ENCODE measurements around the gene SYT10. TPM values are rescaled to one million over a fixed set of nuclear protein-coding genes. Genes with fewer than 3 reads are reported as not detected.
"Not testable (repeated sequence)": the region's sequence is repeated elsewhere in the genome, so short reads cannot be mapped to it uniquely, and the experiment has no call there.

Gene SYT10
- total RNA-seq, 1 donor from 2014 or later: 1.2 TPM

DNA sequence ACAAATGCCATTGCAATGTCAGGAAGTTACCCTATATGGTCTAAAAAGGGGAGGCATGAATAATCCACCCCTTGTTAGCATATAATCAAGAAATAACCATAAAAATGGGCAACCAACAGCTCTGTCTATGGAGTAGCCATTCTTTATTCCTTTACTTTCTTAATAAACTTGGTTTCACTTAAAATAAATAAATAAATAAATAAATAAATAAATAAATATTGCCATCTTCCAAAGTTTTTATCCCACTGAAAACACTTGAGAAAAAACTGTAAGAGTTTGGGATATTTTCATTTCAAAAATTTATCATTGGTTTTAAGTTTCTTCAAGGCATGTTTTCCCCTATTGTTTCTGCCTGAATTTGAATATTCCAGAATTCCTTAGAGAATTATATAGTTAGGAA, 89.8 kb downstream of the SYT10 start:
- H3K4me2 ChIP-seq (ENCODE audit: low read length): no peak overlapping the region
- H3K79me2 ChIP-seq (ENCODE audit: insufficient read depth, low read length): no peaks in the 10 kb centered on the region
- Mint-ChIP-seq H3K4me1 (ENCODE audit: low read depth, unreplicated experiment) (no peaks in the 10 kb centered on the region), H3K9me3 (ENCODE audit: unreplicated experiment) (peaks cover 8% of the 10 kb centered on the region), H3K27ac (ENCODE audit: unreplicated experiment) (no peak overlapping the region), H3K36me3 (ENCODE audit: low read depth, unreplicated experiment) (no peaks in the 10 kb centered on the region), H3K27me3 (ENCODE audit: low read depth, unreplicated experiment) (no peaks in the 10 kb centered on the region), H3K4me3 (ENCODE audit: unreplicated experiment) (no peak overlapping the region)
- no peaks in the 10 kb centered on the region for H3K4me1 ChIP-seq (ENCODE audit: insufficient read depth, low read length)
- FAIRE-seq (no peak), DNase-seq (ENCODE audit: low read depth) (no peak)
- TF ChIP-seq EZH2 (IDR thresholded peaks at IDR 0.05; ENCODE audit: insufficient read depth, low read length) (no peak), CTCF (IDR thresholded peaks at IDR 0.05; ENCODE audit: insufficient read depth, low read depth, low read length) (no peak)
- H3K9me3 ChIP-seq (ENCODE audit: insufficient read depth, low read depth, low read length): peaks cover 3% of the 10 kb centered on the region
- no peak overlapping the region for H3K4me3 ChIP-seq (ENCODE audit: insufficient read depth, low read depth, low read length)
- H3K27me3 ChIP-seq (ENCODE audit: insufficient read depth, low read length): no peaks in the 10 kb centered on the region
- H4K20me1 ChIP-seq (ENCODE audit: insufficient read depth, low read length): no peaks in the 10 kb centered on the region
- H2AFZ ChIP-seq (ENCODE audit: low read depth, low read length): no peak overlapping the region
- H3K36me3 ChIP-seq (ENCODE audit: insufficient read depth, low read length): no peaks in the 10 kb centered on the region
- H3K9ac ChIP-seq (ENCODE audit: low read length): no peak overlapping the region
- no peak overlapping the region for H3K27ac ChIP-seq (ENCODE audit: low read depth, low read length)

- H3K4me1 ChIP-seq (ENCODE audit: insufficient read depth, low read length); H3K9me3 Mint-ChIP-seq (ENCODE audit: unreplicated experiment); H3K27ac ChIP-seq (ENCODE audit: low read depth, low read length); H2AFZ ChIP-seq (ENCODE audit: low read depth, low read length); H3K9me3 ChIP-seq (ENCODE audit: insufficient read depth, low read depth, low read length); H3K27ac Mint-ChIP-seq (ENCODE audit: unreplicated experiment); H3K27me3 Mint-ChIP-seq (ENCODE audit: low read depth, unreplicated experiment); H3K27me3 ChIP-seq (ENCODE audit: insufficient read depth, low read length); H3K4me1 Mint-ChIP-seq (ENCODE audit: low read depth, unreplicated experiment); H3K4me2 ChIP-seq (ENCODE audit: low read length); H3K36me3 Mint-ChIP-seq (ENCODE audit: low read depth, unreplicated experiment); H3K4me3 Mint-ChIP-seq (ENCODE audit: unreplicated experiment); H3K9ac ChIP-seq (ENCODE audit: low read length); H4K20me1 ChIP-seq (ENCODE audit: insufficient read depth, low read length); FAIRE-seq; DNase-seq (ENCODE audit: low read depth); H3K4me3 ChIP-seq (ENCODE audit: insufficient read depth, low read depth, low read length); H3K36me3 ChIP-seq (ENCODE audit: insufficient read depth, low read length); H3K79me2 ChIP-seq (ENCODE audit: insufficient read depth, low read length): not testable (repeated sequence)
Measured at GRCh38 chr12:33331961-33332398, 107.6 kb downstream of the SYT10 start.

- Histone ChIP-seq H3K27ac (ENCODE audit: low read depth, low read length) (no peak overlapping the region), H3K9me3 (ENCODE audit: insufficient read depth, low read depth, low read length) (no peaks in the 10 kb centered on the region), H3K36me3 (ENCODE audit: insufficient read depth, low read length) (no peaks in the 10 kb centered on the region), H3K4me3 (ENCODE audit: insufficient read depth, low read depth, low read length) (no peak overlapping the region), H3K27me3 (ENCODE audit: insufficient read depth, low read length) (no peaks in the 10 kb centered on the region), H3K79me2 (ENCODE audit: insufficient read depth, low read length) (no peaks in the 10 kb centered on the region), H2AFZ (ENCODE audit: low read depth, low read length) (no peak overlapping the region), H4K20me1 (ENCODE audit: insufficient read depth, low read length) (no peaks in the 10 kb centered on the region), H3K9ac (ENCODE audit: low read length) (no peak overlapping the region), H3K4me1 (ENCODE audit: insufficient read depth, low read length) (no peaks in the 10 kb centered on the region), H3K4me2 (ENCODE audit: low read length) (no peak overlapping the region)
- DNase-seq (ENCODE audit: low read depth): no peak
- no peak overlapping the region for H3K4me3 Mint-ChIP-seq (ENCODE audit: unreplicated experiment)
- no peaks in the 10 kb centered on the region for H3K27me3 Mint-ChIP-seq (ENCODE audit: low read depth, unreplicated experiment)
- TF ChIP-seq EZH2 (IDR thresholded peaks at IDR 0.05; ENCODE audit: insufficient read depth, low read length) (no peak), CTCF (IDR thresholded peaks at IDR 0.05; ENCODE audit: insufficient read depth, low read depth, low read length) (no peak)
- no peaks in the 10 kb centered on the region for H3K4me1 Mint-ChIP-seq (ENCODE audit: low read depth, unreplicated experiment)
- peaks cover 1% of the 10 kb centered on the region for H3K9me3 Mint-ChIP-seq (ENCODE audit: unreplicated experiment)
- no peaks in the 10 kb centered on the region for H3K36me3 Mint-ChIP-seq (ENCODE audit: low read depth, unreplicated experiment)
- no peak overlapping the region for H3K27ac Mint-ChIP-seq (ENCODE audit: unreplicated experiment)
- no peak for FAIRE-seq
Measured at GRCh38 chr12:33330940-33331339, 108.7 kb downstream of the SYT10 start.

All from astrocyte (in vitro differentiated cells and primary cell).